ENCODE data around the gene THBS4.

THBS4 gene

DNA sequence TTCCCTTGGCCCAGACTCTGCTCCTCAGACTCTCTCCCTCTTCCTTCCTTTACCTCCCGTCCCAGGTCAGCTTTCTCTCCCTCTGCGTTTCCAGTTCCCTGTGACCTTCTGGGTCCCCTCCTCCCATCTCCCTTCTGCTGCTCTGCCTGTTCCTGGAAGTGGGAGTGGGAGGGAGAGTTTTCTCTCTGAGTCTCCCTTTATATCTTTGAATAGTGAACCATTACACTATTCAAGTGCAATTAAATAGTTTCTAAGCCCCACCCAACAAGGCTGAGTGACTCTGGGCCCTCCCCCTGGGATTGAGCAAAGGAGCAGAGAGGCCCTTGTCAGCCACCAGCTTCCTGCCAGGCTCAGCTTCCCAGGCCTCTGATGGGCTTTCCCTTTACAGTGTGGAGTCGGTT is 34.8 kb downstream of the THBS4 start:
- Histone ChIP-seq H3K36me3 (ENCODE audit: control insufficient read depth, insufficient read depth, low read length) (no peaks in the 10 kb centered on the region), H3K27ac (ENCODE audit: low read depth, low read length) (no peak overlapping the region), H3K9ac (ENCODE audit: low read length) (no peak overlapping the region), H3K4me1 (ENCODE audit: control insufficient read depth, insufficient read depth, low read length) (no peaks in the 10 kb centered on the region), H3K4me3 (ENCODE audit: low read length) (no peak overlapping the region), H3K27me3 (ENCODE audit: control insufficient read depth, insufficient read depth, low read length) (no peaks in the 10 kb centered on the region)

DNA sequence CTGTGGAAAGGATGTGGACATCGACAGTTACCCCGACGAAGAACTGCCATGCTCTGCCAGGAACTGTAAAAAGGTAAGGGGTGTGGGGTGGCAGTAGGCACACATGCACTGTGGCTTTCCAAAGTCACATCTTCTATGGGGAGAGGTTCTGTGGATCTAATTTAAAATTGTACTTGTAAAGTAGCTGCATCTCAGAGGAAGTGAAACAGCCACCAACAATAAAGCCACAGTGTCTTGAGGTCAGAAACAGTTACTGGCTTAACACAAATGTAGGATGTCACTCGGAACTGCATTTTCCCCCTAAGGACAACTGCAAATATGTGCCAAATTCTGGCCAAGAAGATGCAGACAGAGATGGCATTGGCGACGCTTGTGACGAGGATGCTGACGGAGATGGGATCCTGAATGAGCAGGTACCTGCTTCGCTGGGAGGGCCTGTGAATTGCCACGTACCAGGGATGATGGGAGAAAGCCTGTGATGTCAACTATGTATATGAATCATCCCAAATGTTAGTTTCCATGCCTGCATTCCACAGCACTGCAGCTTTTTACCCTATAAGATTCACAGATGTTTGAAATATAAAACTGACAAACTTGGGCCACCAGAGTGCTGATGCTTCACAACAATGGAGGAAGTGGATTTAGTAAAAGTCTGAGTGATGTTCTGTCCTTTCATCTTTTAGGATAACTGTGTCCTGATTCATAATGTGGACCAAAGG is 35.3 kb downstream of the THBS4 start:
- H3K4me3 ChIP-seq (ENCODE audit: low read length) = no peak overlapping the region
- H3K36me3 ChIP-seq (ENCODE audit: control insufficient read depth, insufficient read depth, low read length) = no peaks in the 10 kb centered on the region
- H3K27me3 ChIP-seq (ENCODE audit: control insufficient read depth, insufficient read depth, low read length) = no peaks in the 10 kb centered on the region
- no peak overlapping the region for H3K9ac ChIP-seq (ENCODE audit: low read length)
- no peak overlapping the region for H3K27ac ChIP-seq (ENCODE audit: low read depth, low read length)
- H3K4me1 ChIP-seq (ENCODE audit: control insufficient read depth, insufficient read depth, low read length) = no peaks in the 10 kb centered on the region

DNA sequence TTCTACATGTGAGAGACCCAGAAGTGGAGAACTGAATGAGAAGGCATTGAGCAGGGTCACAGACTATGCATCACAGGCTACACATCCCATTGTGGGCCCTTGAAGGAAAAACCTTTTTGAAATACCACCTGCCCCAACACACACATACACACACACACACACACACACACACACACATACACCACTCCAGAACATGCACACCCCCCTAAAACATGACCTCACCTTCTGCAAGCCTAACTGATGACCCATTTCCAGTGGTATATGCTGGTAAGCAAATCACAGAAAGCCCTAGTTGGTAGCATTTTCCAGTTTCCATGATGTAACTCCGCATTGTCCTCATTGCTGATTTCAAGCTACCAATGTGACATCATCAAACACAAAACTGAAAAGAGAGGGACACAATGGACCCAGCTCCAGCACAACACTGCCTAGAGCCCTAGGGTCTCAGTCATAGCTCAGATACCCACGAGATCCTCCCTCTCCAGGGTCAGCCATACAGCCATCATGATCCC is 36.4 kb downstream of the THBS4 start:
- H3K9ac ChIP-seq (ENCODE audit: low read length) = no peak overlapping the region
- no peak overlapping the region for H3K27ac ChIP-seq (ENCODE audit: low read depth, low read length)
- H3K4me3 ChIP-seq (ENCODE audit: low read length) = no peak overlapping the region
- H3K27me3 ChIP-seq (ENCODE audit: control insufficient read depth, insufficient read depth, low read length) = no peaks in the 10 kb centered on the region
- H3K36me3 ChIP-seq (ENCODE audit: control insufficient read depth, insufficient read depth, low read length) = no peaks in the 10 kb centered on the region
- no peaks in the 10 kb centered on the region for H3K4me1 ChIP-seq (ENCODE audit: control insufficient read depth, insufficient read depth, low read length)

DNA sequence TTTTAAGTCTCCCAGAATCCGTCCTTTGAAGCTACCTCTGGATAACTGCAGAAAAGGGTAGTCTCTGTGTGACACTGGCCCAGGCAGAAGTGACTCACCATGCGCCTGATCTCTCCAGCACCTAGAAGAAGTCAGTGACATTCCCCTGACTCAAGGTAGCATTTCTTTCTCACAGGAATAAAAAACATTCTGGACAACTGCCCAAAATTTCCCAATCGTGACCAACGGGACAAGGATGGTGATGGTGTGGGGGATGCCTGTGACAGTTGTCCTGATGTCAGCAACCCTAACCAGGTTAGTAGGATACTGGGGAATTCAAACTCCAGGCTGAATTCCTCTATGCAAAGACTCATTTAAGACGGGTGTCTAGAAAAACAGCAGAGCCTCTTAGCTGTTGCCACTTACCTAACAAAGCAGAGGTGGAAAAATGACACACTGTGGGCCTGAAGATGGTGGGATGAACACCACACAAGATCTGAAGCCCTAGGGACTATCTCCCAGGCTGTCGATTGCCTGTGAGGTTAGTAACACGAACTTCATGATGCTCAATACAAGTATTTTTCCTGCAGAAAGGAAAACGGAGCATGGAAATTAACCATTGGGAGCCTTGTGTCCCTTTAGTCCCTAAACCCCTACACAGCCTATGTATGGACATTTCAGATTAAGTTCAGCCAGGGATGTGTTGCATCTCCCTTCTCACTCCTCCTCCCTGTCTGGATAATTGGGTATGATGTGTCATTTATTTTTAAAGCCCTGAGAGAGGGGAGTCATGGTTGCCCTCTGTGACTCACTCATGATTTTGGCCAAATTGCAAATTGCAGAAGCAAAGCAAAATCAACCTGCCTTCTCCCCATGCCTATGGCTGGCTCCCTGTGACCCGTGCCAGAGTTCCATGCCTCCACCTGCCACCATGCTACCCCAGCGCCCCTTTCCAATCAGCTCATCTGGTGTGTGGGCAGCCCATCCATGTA is 37.2 kb downstream of the THBS4 start:
- Histone ChIP-seq H3K4me1 (ENCODE audit: control insufficient read depth, insufficient read depth, low read length) (no peaks in the 10 kb centered on the region), H3K27ac (ENCODE audit: low read depth, low read length) (no peak overlapping the region), H3K36me3 (ENCODE audit: control insufficient read depth, insufficient read depth, low read length) (no peaks in the 10 kb centered on the region), H3K4me3 (ENCODE audit: low read length) (no peak overlapping the region), H3K9ac (ENCODE audit: low read length) (no peak overlapping the region), H3K27me3 (ENCODE audit: control insufficient read depth, insufficient read depth, low read length) (no peaks in the 10 kb centered on the region)

DNA sequence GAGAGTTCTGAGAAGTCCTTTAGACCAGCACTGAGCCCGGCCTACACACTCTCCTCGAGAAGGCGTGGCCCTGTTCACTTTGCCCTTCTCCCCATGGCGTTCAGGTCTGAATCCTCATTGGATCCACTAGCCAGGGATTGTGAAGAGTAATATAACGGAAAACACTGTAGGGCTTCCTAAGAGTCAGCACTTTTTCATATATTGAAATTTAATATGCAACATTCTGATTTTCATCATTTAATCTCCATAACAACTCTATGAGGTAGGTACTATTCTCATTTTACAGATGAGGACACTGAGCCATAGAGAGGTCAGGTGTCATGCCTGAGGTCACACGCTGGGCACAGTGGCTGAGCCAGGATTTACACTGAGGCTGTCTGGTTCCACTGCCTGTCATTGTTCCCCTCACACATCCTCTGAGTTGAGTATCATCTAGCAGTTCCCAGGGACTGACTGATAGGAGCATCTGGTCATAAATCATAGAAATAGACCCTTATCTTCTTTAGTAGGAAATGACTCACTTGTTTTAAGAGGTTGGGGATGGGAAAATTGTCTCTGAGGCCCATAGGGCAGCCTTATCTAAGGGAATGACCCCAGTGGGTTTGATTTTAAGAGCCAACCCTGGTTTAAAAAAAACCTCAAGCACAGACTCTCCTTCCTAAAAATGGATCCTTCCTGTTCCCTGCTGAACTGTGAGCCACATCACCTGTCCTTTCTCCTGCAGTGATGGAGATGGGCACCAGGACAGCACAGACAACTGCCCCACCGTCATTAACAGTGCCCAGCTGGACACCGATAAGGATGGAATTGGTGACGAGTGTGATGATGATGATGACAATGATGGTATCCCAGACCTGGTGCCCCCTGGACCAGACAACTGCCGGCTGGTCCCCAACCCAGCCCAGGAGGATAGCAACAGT is 41.2 kb downstream of the THBS4 start:
- Histone ChIP-seq H3K36me3 (ENCODE audit: control insufficient read depth, insufficient read depth, low read length) (no peaks in the 10 kb centered on the region), H3K4me1 (ENCODE audit: control insufficient read depth, insufficient read depth, low read length) (no peaks in the 10 kb centered on the region), H3K9ac (ENCODE audit: low read length) (no peak overlapping the region), H3K27me3 (ENCODE audit: control insufficient read depth, insufficient read depth, low read length) (no peaks in the 10 kb centered on the region), H3K27ac (ENCODE audit: low read depth, low read length) (no peak overlapping the region), H3K4me3 (ENCODE audit: low read length) (no peak overlapping the region)

DNA sequence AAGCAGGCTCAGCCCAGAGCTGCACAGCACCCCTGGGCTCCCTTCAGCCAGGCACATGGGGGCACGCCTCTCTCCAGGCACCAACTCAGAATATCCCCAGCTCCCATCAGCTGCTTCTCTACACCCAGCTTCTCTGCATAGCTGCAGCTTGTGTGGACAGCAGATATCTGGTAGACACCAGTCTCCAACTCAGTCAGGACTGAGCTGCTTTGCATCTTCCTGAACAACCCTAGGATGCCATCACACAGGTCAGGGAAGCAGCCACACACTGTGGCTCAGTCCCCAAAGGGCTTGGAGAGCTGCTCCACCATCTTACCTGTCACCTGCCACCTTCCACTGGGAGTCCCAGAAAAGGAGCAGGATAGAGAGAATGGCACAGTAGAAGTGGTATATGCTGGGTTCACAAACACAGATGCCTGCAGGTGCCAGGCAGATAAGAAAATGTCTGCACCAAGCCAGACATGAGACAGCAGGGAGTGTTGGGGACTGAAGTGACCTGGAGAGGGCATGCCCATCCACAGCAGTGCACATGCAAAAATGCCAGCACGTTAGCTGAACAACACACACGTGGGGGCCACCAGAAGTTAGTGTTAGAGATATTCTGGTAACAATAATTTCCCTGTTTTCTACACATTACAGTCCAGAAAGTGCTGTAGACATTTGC is 42.0 kb downstream of the THBS4 start:
- Histone ChIP-seq H3K27ac (ENCODE audit: low read depth, low read length) (no peak overlapping the region), H3K27me3 (ENCODE audit: control insufficient read depth, insufficient read depth, low read length) (no peaks in the 10 kb centered on the region), H3K9ac (ENCODE audit: low read length) (no peak overlapping the region), H3K36me3 (ENCODE audit: control insufficient read depth, insufficient read depth, low read length) (no peaks in the 10 kb centered on the region), H3K4me1 (ENCODE audit: control insufficient read depth, insufficient read depth, low read length) (no peaks in the 10 kb centered on the region), H3K4me3 (ENCODE audit: low read length) (no peak overlapping the region)

DNA sequence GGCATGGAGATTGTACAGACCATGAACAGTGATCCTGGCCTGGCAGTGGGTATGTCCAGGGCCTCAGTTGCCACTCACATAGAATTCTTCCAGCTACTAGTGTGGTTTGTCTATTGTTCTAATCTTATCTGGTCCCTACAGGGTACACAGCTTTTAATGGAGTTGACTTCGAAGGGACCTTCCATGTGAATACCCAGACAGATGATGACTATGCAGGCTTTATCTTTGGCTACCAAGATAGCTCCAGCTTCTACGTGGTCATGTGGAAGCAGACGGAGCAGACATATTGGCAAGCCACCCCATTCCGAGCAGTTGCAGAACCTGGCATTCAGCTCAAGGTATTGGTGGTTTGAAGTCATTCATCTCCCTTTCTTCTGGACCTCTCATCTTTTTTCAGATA is 43.8 kb downstream of the THBS4 start:
- Histone ChIP-seq H3K9ac (ENCODE audit: low read length) (no peak overlapping the region), H3K4me3 (ENCODE audit: low read length) (no peak overlapping the region), H3K27me3 (ENCODE audit: control insufficient read depth, insufficient read depth, low read length) (no peaks in the 10 kb centered on the region), H3K4me1 (ENCODE audit: control insufficient read depth, insufficient read depth, low read length) (peaks cover 3% of the 10 kb centered on the region), H3K36me3 (ENCODE audit: control insufficient read depth, insufficient read depth, low read length) (no peaks in the 10 kb centered on the region), H3K27ac (ENCODE audit: low read depth, low read length) (no peak overlapping the region)

DNA sequence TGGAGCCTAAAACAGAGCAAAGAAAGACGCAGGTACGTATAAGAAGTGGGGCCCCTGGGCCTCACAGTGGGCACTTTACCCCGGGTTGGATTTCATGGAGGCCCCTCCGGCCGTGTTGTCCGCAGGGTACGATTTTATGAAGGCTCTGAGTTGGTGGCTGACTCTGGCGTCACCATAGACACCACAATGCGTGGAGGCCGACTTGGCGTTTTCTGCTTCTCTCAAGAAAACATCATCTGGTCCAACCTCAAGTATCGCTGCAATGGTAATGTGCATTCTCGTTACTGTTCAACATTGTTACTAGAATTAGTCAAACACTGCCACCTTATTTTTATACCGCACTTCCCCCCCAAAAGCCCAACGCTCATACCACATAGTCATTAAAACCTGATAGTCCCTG is 47.1 kb downstream of the THBS4 start:
- H3K4me1 ChIP-seq (ENCODE audit: control insufficient read depth, insufficient read depth, low read length) = peaks cover 3% of the 10 kb centered on the region
- H3K36me3 ChIP-seq (ENCODE audit: control insufficient read depth, insufficient read depth, low read length) = no peaks in the 10 kb centered on the region
- no peaks in the 10 kb centered on the region for H3K27me3 ChIP-seq (ENCODE audit: control insufficient read depth, insufficient read depth, low read length)
- no peak overlapping the region for H3K9ac ChIP-seq (ENCODE audit: low read length)
- no peak overlapping the region for H3K27ac ChIP-seq (ENCODE audit: low read depth, low read length)
- no peak overlapping the region for H3K4me3 ChIP-seq (ENCODE audit: low read length)

DNA sequence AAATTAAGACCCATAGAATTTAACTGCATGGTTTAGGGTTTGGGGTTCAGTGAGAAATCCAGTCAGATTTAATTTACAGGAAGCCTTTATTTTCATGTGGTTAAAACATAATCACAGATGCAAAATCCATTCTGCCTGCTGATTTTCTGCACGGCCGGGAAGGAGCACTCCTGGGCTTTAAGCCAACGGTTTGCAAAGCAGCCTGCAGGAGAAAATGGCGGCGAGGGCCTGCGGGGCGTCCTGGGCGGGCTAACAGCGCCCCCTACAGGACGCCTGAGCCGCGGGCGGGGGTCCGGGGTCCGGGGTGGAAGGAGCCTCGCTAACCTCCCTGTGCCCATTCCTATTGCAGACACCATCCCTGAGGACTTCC is 47.6 kb downstream of the THBS4 start:
- no peaks in the 10 kb centered on the region for H3K36me3 ChIP-seq (ENCODE audit: control insufficient read depth, insufficient read depth, low read length)
- H3K27ac ChIP-seq (ENCODE audit: low read depth, low read length) = peak overlapping the region; percentile 25
- peak overlapping the region; percentile 49 for H3K4me3 ChIP-seq (ENCODE audit: low read length)
- no peaks in the 10 kb centered on the region for H3K27me3 ChIP-seq (ENCODE audit: control insufficient read depth, insufficient read depth, low read length)
- H3K9ac ChIP-seq (ENCODE audit: low read length) = no peak overlapping the region
- peaks cover 3% of the 10 kb centered on the region for H3K4me1 ChIP-seq (ENCODE audit: control insufficient read depth, insufficient read depth, low read length)

DNA sequence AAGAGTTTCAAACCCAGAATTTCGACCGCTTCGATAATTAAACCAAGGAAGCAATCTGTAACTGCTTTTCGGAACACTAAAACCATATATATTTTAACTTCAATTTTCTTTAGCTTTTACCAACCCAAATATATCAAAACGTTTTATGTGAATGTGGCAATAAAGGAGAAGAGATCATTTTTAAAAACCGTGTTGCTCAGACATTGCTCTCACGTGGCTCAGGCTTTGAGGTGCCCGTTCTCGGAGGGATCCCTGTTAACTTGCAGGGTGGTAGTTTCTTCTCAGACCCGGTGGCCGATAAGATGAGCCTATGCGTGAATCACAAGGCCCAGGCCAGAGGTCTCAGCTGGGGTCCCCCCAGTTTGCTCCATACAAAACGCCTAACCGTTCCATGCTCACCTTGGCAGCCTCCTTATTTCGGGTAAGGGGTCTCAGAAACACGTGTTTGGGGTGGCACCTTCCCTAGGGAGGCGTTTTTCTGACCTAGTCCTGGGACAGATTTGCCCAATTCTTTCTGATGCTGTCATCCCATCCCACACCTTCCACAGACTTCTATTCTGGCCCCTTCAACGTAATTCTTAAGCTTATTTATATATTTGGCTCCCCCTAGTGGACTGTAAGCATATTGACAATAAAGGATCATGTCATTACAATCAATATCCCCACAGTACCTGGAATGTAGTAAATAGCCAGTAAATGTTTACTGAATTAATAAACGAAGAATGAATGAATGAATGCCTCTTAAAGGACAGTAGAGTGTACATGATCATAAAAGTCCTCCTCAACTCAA is 48.1 kb downstream of the THBS4 start:
- peaks cover 3% of the 10 kb centered on the region for H3K4me1 ChIP-seq (ENCODE audit: control insufficient read depth, insufficient read depth, low read length)
- H3K9ac ChIP-seq (ENCODE audit: low read length) = no peak overlapping the region
- H3K4me3 ChIP-seq (ENCODE audit: low read length) = peak overlapping the region; percentile 49
- peak overlapping the region; percentile 25 for H3K27ac ChIP-seq (ENCODE audit: low read depth, low read length)
- H3K27me3 ChIP-seq (ENCODE audit: control insufficient read depth, insufficient read depth, low read length) = no peaks in the 10 kb centered on the region
- no peaks in the 10 kb centered on the region for H3K36me3 ChIP-seq (ENCODE audit: control insufficient read depth, insufficient read depth, low read length)

DNA sequence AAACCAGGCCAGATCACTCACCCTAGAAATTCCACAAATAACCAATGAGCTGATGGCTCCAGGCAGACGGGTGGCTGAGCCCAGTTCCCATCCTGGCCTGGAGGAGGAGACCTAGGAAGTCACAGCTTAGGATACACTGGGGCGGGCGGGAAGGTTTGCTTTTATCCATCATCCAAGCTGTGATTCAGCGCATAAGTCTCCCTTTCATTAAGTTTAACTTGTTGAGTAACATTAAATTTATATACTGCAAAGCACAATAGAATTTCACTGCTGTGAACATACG is 55.7 kb downstream of the THBS4 start:
- Histone ChIP-seq H3K36me3 (ENCODE audit: control insufficient read depth, insufficient read depth, low read length) (no peaks in the 10 kb centered on the region), H3K4me3 (ENCODE audit: low read length) (no peak overlapping the region), H3K27me3 (ENCODE audit: control insufficient read depth, insufficient read depth, low read length) (no peaks in the 10 kb centered on the region), H3K4me1 (ENCODE audit: control insufficient read depth, insufficient read depth, low read length) (no peaks in the 10 kb centered on the region), H3K9ac (ENCODE audit: low read length) (no peak overlapping the region), H3K27ac (ENCODE audit: low read depth, low read length) (no peak overlapping the region)

Measured in rectal smooth muscle tissue (tissue), 1 donor.